Activated naive CD4-positive, alpha-beta T cell treated with anti-CD3 and anti-CD28 coated beads, Interleukin-2, amount 50 U/mL, for 16 hours (primary cell): ENCODE measurements around the gene GRIA3.
"Not testable (repeated sequence)": the region's sequence is repeated elsewhere in the genome, so short reads cannot be mapped to it uniquely, and the experiment has no call there.

ENCODE experiments used
- DNase-seq: peaks from one replicate; pipeline ENCODE4 v3.0.0-alpha.2; 2020

Gene GRIA3

DNA sequence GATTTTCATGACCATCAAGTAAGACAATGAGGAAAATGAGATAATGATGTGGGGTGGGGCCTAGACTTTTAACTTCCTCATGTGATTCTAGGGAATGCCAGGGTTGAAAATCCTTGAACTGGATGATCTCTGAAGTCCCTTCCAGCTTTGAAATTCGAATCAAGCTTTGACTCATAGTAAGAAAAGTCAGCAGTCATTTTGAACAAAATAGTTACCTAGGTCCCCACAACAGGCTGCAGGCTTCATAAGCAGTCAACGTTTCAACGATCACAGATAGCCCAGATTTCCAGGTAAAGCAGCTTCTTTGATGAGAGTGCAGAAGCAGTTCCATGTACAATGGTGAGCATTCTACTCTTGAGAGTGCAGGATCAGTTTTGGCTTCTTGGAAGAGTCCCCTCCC lies 93.7 kb downstream of the GRIA3 start:
- DNase-seq, result no peak

GRCh38 chrX:123282241-123282640 lies 98.2 kb downstream of the GRIA3 start:
- no peak for DNase-seq

- not testable (repeated sequence) for DNase-seq
Observed at GRCh38 chrX:123283407-123283806, 99.3 kb downstream of the GRIA3 start.

- no peak for DNase-seq
Observed at GRCh38 chrX:123291623-123292022, 107.5 kb downstream of the GRIA3 start.

DNA sequence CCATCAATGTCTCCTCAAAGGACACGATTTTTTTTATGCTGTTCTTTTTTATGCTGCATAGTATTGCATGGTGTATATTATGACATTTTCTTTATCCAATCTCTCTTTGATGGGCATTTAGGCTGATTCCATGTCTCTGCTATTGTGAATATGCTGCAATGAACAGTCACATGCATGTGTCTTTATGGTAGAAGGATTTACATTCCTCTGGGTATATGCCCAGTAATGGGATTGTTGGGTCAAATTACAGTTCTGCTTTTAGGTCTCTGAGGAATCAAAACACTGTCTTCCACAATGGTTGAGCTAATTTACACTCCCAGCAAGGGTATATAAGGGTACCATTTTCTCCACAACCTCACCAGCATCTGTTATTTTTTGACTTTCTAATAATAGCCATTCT lies 113.9 kb downstream of the GRIA3 start:
- DNase-seq, result no peak

DNA sequence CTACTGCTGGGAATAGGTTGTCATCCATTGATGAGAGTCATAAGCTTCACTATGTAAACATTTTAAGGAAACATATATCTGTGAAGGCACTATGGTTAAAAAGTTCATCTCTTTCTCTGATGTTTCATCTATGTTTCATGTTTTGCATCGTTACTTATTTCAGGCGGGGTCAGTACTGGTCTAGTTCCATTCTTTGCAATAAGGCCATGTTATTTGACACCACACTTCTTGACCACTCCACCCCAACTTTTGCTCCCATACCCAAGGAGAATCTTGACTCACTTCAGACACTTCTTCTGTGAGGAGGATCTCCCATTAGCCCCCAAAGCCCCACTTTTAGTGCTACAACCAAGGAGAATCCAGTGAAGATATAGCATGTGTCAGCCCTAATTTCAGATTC lies 119.4 kb downstream of the GRIA3 start:
- DNase-seq, result no peak

- DNase-seq, result no peak
Observed at GRCh38 chrX:123308658-123309057, 124.6 kb downstream of the GRIA3 start.

DNA sequence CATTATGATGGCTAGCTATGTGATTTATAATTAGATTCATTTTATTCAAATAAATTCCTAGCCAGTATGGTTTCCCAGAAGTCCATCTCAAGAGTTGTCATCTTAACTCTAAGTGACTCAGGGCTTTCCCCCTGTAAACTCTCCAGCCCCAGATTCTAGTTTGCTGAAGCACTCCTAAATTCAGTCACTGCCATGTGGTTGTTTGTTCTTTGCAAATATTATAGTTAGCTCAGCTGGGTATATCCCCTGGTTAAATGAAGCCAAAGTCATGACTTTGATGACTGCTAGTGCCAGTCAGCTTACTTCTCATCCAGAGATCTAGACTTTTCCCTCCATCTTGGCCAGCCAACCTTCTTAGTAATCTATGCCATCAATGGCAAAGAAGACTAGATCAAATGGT lies 126.0 kb downstream of the GRIA3 start:
- no peak for DNase-seq

- DNase-seq, result no peak
Observed at GRCh38 chrX:123311486-123311885, 127.4 kb downstream of the GRIA3 start.

GRCh38 chrX:123313486-123313885 lies 129.4 kb downstream of the GRIA3 start:
- no peak for DNase-seq

- no peak for DNase-seq
Observed at GRCh38 chrX:123320622-123321021, 136.5 kb downstream of the GRIA3 start.

DNA sequence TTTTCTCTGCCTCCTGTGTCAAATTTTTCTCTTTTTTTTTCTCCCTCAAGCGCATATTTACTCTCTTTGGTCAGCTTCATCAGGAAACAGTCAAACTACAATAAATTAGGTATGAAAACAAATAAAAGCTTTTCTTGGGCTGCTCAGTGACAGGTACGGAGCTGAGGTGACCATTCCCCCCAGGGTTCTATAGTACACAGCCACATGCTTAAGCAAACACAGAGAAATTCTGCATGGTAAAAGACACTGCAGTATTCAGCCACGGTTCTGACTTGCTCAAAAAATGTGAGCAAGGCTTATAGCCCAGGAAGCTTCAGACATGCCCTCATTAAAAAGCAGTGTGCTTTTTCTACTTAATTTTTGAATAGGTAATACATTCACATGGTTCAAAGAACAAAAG lies 138.5 kb downstream of the GRIA3 start:
- no peak for DNase-seq

- DNase-seq, result no peak
Observed at GRCh38 chrX:123324625-123325024, 140.5 kb downstream of the GRIA3 start.

GRCh38 chrX:123330229-123330942 lies 146.3 kb downstream of the GRIA3 start:
- DNase-seq, result no peak

GRCh38 chrX:123331349-123331748 lies 147.3 kb downstream of the GRIA3 start:
- DNase-seq, result no peak

GRCh38 chrX:123331859-123332258 lies 147.8 kb downstream of the GRIA3 start:
- no peak for DNase-seq

- DNase-seq, result no peak
Observed at GRCh38 chrX:123336666-123337065, 152.6 kb downstream of the GRIA3 start.

- no peak for DNase-seq
Observed at GRCh38 chrX:123337886-123338639, 154.0 kb downstream of the GRIA3 start.

DNA sequence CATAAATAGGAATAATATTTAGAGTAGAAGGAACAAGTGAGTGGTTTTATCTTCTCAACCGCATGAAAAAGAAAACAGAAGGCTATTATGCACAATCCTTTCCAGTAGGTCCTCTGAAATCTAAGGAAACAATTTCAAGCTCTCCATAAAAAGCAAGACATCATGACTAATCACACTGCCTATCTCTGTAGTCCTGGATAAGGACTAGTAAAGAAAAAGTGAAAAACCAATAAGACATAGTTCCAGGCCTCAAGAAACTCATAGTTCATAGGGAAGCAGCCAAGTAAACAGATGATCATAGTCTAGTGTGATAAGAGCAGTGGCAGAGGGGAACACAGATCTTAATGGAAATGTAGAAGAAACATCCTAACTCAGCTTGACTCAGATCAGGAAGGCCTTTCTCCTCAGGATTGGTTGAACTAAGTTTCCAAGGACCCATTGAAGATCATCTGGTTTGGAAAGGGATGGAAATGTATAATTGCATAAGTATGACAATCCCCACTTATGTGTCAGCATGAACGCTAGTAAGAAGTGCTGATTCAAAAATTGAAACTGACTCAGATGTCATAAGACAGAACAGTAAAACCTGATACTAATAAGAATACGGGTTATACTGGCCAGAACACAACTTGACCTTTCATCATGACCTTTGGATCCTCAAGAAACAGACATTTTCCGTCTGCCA lies 155.3 kb downstream of the GRIA3 start:
- no peak for DNase-seq

DNA sequence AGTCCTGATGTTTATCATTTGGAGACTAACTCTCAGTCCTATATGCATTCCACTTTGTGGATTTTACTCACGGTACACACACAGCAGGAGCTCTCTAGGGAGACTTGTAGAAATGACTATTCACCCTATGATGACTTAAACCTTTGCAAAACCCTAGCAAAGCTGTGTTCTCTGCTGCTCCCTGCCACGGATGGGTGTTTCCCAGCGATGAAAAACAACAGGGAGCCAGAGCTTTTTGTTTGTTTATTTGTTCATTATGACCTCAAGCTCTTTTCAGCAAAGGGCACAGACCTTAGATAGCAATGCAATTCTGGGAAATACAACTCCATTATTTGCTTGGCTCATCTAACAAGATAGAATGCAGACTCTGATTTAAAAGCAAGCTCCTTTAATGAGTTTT lies 156.6 kb downstream of the GRIA3 start:
- no peak for DNase-seq

DNA sequence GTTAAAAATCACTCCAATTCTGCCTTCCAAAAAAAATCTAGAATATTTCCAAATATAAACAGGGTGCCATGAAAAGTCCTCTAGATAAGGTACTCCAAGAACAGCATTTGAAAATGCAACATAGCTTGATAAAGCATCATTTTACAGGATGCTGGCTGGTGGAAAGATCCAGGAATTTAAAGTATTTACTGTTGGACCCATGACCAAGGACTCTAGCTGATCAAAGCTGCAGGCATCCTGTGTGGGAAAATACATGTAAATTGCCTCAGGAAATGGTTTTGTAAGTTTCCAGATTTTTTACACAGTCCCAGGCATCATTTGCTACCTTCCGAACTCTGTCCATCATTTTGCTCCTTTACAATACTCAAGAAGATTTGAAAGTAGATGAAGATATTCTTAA lies 164.4 kb downstream of the GRIA3 start:
- no peak for DNase-seq

DNA sequence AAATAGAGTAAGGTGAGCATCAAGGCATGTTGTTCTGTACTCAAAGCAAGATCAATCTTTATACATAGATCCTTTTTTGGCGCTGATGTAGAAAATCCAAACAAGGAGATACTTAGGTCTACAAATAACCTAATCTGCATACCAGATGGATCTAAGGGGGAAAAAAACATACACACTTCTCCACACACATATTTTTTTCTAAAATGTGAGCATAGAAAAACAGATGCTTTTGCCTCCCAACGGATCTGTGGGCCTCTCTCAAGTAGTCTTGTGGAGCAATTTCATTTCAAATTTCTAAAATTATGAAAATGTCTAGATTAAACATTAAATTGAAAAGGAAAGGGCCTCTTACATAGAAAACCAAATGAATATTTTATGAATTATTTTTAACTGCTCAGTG lies 166.1 kb downstream of the GRIA3 start:
- no peak for DNase-seq

GRCh38 chrX:123357941-123358340 lies 173.9 kb downstream of the GRIA3 start:
- no peak for DNase-seq

GRCh38 chrX:123358457-123358856 lies 174.4 kb downstream of the GRIA3 start:
- no peak for DNase-seq
